MCF 10A (cell line): ENCODE results near the gene CPA5. TPM values are rescaled to one million over a fixed set of nuclear protein-coding genes. Genes with fewer than 3 reads are reported as not detected.

Experiments used
- Bru-seq: library from RNA; stranded (reverse); fragments of 400-500 nt; gene quantifications from one replicate; lab custom pipeline; 2021; lab: Mats Ljungman, UMichigan
- BruChase-seq, 2 experiments: library from RNA; stranded (reverse); fragments of 400-500 nt; gene quantifications; one replicate each; lab custom pipeline; 2021; lab: Mats Ljungman, UMichigan
- BruUV-seq: library from RNA; stranded (reverse); fragments of 400-500 nt; replicated peaks from 2 replicates; lab custom pipeline; 2021; lab: Mats Ljungman, UMichigan
- CTCF ChIA-PET: fragments of 300-600 bp; sonication (Branson Sonifier 250); formaldehyde crosslinking; extraction: SDS; loops from one replicate; lab custom pipeline; 2021; ENCODE audit warnings: antibody characterized with exemption, inconsistent platforms; lab: Yijun Ruan, JAX
- POLR2A ChIA-PET: fragments of 300-600, 350-650 bp; sonication (Branson Sonifier 250); formaldehyde crosslinking; extraction: SDS; loops from one replicate; lab custom pipeline; 2020; ENCODE audit warnings: antibody characterized with exemption, inconsistent platforms; lab: Yijun Ruan, JAX
- DNase-seq: peaks from one replicate; pipeline ENCODE4 v3.0.0-alpha.2; 2018; ENCODE audit not compliant: unreplicated experiment
- H3K27ac Mint-ChIP-seq: one replicate; pipeline ENCODE4 v1.8.0; 2022; ENCODE audit warnings: mild to moderate bottlenecking, low read depth, mixed read lengths; ENCODE audit not compliant: unreplicated experiment
- H3K27me3 Mint-ChIP-seq: one replicate; pipeline ENCODE4 v1.8.0; 2022; ENCODE audit warnings: mixed read lengths; ENCODE audit not compliant: insufficient read depth, unreplicated experiment
- H3K36me3 Mint-ChIP-seq: one replicate; pipeline ENCODE4 v1.8.0; 2022; ENCODE audit warnings: mild to moderate bottlenecking, moderate library complexity, mixed read lengths; ENCODE audit not compliant: insufficient read depth, unreplicated experiment
- H3K4me1 Mint-ChIP-seq: one replicate; pipeline ENCODE4 v1.8.0; 2022; ENCODE audit warnings: mixed read lengths; ENCODE audit not compliant: insufficient read depth, unreplicated experiment
- H3K4me3 Mint-ChIP-seq: one replicate; pipeline ENCODE4 v1.8.0; 2022; ENCODE audit warnings: mild to moderate bottlenecking, moderate library complexity, mixed read lengths; ENCODE audit not compliant: unreplicated experiment
- H3K9me3 Mint-ChIP-seq: one replicate; pipeline ENCODE4 v1.8.0; 2022; ENCODE audit warnings: mixed read lengths; ENCODE audit not compliant: unreplicated experiment
- CTCF ChIP-seq: fragments of 200-600 bp; IDR thresholded peaks from one replicate; pipeline ENCODE4 v1.8.0; 2022; ENCODE audit warnings: antibody characterized with exemption, mild to moderate bottlenecking; ENCODE audit not compliant: unreplicated experiment
- intact Hi-C: fragments of 100-400 bp; cut with micrococcal nuclease; formaldehyde crosslinking; loops from 2 replicates; pipeline ENCODE4 v1.14.1; 2022
- long read RNA-seq: library from polyadenylated mRNA; stranded (forward); transcript quantifications from one replicate; pipeline ENCODE4 v2.0.0, GENCODE V29; 2022
- total RNA-seq: library from RNA; stranded (reverse); gene quantifications from 2 replicates; pipeline ENCODE4 v1.2.3, GENCODE V29; 2022

CPA5 gene
- 0.42 TPM in 1 of 2 replicates, not detected in the other for total RNA-seq
- Bru-seq, nascent RNA = not detected
- BruChase-seq, experiment 1, labeled RNA remaining after a 6-hour chase = not detected
- BruChase-seq, experiment 2, labeled RNA remaining after a 2-hour chase = percentile 4 among the genes with signal in this experiment
- long read RNA-seq, partial matches to known transcripts = 1 of 1 reads
- long read RNA-seq, other reads (novel, unspliced or antisense) = 0 of 1 reads

GRCh38 chr7:130344271-130344866 lies at the start of gene CPA5:
Gene CPA5, plus strand, starts transcription at chr7:130344816. Its CDS starts 1,670 bp downstream, at chr7:130346486.
- H3K4me3 Mint-ChIP-seq = no peak within 1 kb of the TSS
- DNase-seq = no peak
- no peaks in the 10 kb centered on the region for H3K27me3 Mint-ChIP-seq
- CTCF ChIA-PET = no interaction called here
- no peaks in the 10 kb centered on the region for H3K9me3 Mint-ChIP-seq
- POLR2A ChIA-PET = interaction anchor here (2.3 kb wide), 1 partner anchor 12 kb away, joined by 7 read pairs; no protein-coding TSS in a partner anchor
- intact Hi-C loops = no loop called here
- no peak within 1 kb of the TSS for H3K27ac Mint-ChIP-seq
- no TSS peak for BruUV-seq
- no peaks in the 10 kb centered on the region for H3K4me1 Mint-ChIP-seq
- TF ChIP-seq CTCF = no peak
- no peaks in the 10 kb centered on the region for H3K36me3 Mint-ChIP-seq

- H3K36me3 Mint-ChIP-seq = peaks cover 6% of the 10 kb centered on the region
- H3K27me3 Mint-ChIP-seq = no peaks in the 10 kb centered on the region
- H3K9me3 Mint-ChIP-seq = no peaks in the 10 kb centered on the region
- no peak overlapping the region for H3K4me3 Mint-ChIP-seq
- BruUV-seq = no TSS peak
- ChIA-PET CTCF (no interaction called here), POLR2A (interaction anchor here (0.8 to 4.6 kb wide), 3 partner anchors 15 to 225 kb away, joined by 3 to 26 read pairs (median 3); no protein-coding TSS in a partner anchor)
- intact Hi-C loops = no loop called here
- no peak for DNase-seq
- no peak overlapping the region for H3K27ac Mint-ChIP-seq
- TF ChIP-seq CTCF = no peak
- peaks cover 34% of the 10 kb centered on the region for H3K4me1 Mint-ChIP-seq
Measured at GRCh38 chr7:130296221-130296951, 48.2 kb upstream of the CPA5 start.

- CTCF ChIA-PET = interaction anchor here (1.0 kb wide), 1 partner anchor 460 kb away, joined by 3 read pairs; no protein-coding TSS in a partner anchor
- no TSS peak for BruUV-seq
- Mint-ChIP-seq H3K36me3 (peaks cover 6% of the 10 kb centered on the region), H3K27ac (no peak overlapping the region), H3K27me3 (no peaks in the 10 kb centered on the region), H3K4me1 (peaks cover 22% of the 10 kb centered on the region), H3K9me3 (no peaks in the 10 kb centered on the region), H3K4me3 (no peak overlapping the region)
- no peak for TF ChIP-seq CTCF
- POLR2A ChIA-PET = no interaction called here
- DNase-seq = no peak
- intact Hi-C loops = no loop called here
Measured at GRCh38 chr7:130297628-130298543, 46.7 kb upstream of the CPA5 start.
